GM06990 (cell line): ENCODE data around the gene JAKMIP2.
"Not testable (repeated sequence)": the region's sequence is repeated elsewhere in the genome, so short reads cannot be mapped to it uniquely, and the experiment has no call there.

Experiments
- DNase-seq: peaks from one replicate; pipeline ENCODE4 v3.0.0-alpha.2; 2011; ENCODE audit not compliant: insufficient read length; ENCODE audit errors: extremely low read depth
- H3K27me3 ChIP-seq: replicated peaks from 2 replicates; pipeline ENCODE4 v1.6.0; 2011; ENCODE audit warnings: low read length; ENCODE audit not compliant: control insufficient read depth, insufficient read depth
- H3K36me3 ChIP-seq: 2 replicates; pipeline ENCODE4 v1.5.1; 2011; ENCODE audit warnings: low read length; ENCODE audit not compliant: control insufficient read depth, insufficient read depth
- H3K4me3 ChIP-seq: replicated peaks from 2 replicates; pipeline ENCODE4 v1.5.1; 2011; ENCODE audit warnings: low read depth, mild to moderate bottlenecking, control low read depth, low read length
- TF ChIP-seq, protein P1 (sequence below): IDR thresholded peaks from 2 replicates; pipeline ENCODE4 v1.5.1; 2011; ENCODE audit warnings: low read length, control low read depth, mild to moderate bottlenecking, inconsistent platforms; ENCODE audit not compliant: insufficient read depth, poor library complexity, severe bottlenecking

Gene JAKMIP2

DNA sequence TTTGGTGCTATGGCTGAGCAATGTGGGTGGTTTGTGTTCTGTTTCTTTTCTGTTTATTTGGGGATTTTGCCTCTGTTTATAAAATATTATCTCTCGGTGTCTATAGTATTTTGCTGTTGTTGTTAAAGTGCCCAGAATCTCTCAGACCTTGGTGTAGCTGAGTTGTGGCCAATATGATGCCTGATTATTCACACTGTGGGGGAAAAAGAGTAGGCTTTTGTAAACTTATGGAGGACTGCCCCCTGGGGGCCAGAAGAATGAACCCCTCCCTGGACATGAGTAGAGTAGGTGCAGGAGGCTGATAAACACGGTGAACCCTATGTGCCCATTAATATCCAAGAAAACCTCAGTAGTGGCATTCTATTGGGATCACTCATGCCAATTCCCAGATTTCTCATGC, 223.7 kb downstream of the JAKMIP2 start:
- DNase-seq = no peak
- Histone ChIP-seq H3K27me3 (no peaks in the 10 kb centered on the region; the same call in none of the 2 replicates), H3K36me3 (no peaks in the 10 kb centered on the region), H3K4me3 (no peak overlapping the region)
- TF ChIP-seq, protein P1, sequence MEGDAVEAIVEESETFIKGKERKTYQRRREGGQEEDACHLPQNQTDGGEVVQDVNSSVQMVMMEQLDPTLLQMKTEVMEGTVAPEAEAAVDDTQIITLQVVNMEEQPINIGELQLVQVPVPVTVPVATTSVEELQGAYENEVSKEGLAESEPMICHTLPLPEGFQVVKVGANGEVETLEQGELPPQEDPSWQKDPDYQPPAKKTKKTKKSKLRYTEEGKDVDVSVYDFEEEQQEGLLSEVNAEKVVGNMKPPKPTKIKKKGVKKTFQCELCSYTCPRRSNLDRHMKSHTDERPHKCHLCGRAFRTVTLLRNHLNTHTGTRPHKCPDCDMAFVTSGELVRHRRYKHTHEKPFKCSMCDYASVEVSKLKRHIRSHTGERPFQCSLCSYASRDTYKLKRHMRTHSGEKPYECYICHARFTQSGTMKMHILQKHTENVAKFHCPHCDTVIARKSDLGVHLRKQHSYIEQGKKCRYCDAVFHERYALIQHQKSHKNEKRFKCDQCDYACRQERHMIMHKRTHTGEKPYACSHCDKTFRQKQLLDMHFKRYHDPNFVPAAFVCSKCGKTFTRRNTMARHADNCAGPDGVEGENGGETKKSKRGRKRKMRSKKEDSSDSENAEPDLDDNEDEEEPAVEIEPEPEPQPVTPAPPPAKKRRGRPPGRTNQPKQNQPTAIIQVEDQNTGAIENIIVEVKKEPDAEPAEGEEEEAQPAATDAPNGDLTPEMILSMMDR = peak; percentile 50

DNA sequence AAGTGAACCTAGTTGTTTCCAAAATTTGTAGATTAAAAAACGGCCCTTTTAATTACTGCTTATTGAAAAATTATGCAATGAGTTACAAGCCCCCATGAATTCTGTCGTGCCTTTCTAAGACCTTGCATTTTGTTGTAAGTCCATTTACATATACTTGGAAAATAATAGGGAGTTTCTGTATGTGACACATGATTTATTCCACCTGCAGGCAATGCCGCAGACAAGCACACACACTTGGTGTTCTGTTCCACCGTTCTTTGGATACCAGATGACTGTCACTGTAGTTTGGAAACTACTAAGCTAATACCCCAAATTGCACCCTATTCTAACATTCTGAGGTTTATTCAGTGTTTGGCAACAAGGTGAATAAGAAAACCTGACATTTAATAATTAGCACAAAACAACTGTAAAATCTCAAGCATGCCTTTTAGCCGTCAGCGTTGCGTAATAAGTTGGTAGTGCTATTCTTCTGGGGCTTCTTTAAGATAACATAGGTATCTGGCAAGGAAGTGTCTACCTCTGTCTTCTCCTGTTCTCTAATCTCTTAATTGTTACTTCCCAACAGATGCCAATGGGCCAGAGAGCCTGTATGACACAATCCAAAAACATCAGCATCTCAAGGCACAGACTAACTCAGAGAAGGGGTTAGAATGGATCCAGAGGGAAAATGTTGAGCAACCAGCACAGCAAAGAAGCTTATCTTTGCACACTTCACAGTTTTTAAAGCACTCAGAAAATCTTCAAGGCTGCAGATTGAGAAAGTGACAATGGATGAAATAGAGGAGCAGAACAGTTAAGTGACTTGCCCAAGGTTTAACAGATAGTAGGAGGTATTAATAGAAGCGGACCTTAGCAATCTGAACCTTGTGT, 224.4 kb downstream of the JAKMIP2 start:
- H3K36me3 ChIP-seq = no peaks in the 10 kb centered on the region
- H3K27me3 ChIP-seq = no peaks in the 10 kb centered on the region; the same call in none of the 2 replicates
- no peak overlapping the region for H3K4me3 ChIP-seq
- DNase-seq = no peak
- TF ChIP-seq, protein P1 = no peak

DNA sequence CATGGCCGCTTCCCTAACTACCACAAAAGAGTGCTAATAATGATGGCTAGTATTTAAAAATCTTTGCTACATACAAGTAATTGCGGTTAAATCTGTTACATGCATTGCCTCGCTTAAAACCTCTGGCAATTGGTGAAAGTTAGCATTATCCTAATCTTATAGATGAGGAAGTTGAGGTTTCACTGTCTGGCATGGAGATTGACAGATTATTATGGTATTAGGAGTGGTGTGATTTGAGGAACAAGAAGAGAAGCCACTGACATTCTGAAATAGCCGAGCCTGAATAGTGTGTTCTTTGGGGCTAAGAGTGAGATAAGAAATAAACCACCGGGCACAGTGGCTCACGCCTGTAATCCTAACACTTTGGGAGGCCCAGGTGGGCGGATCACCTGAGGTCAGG, 227.4 kb downstream of the JAKMIP2 start:
- H3K4me3 ChIP-seq = no peak overlapping the region
- TF ChIP-seq, protein P1 = no peak
- no peaks in the 10 kb centered on the region; the same call in 1 of the 2 replicates for H3K27me3 ChIP-seq
- no peak for DNase-seq
- no peaks in the 10 kb centered on the region for H3K36me3 ChIP-seq

- no peak for DNase-seq
- no peaks in the 10 kb centered on the region for H3K36me3 ChIP-seq
- no peak overlapping the region for H3K4me3 ChIP-seq
- no peaks in the 10 kb centered on the region; the same call in 1 of the 2 replicates for H3K27me3 ChIP-seq
- TF ChIP-seq, protein P1 = no peak
Observed at GRCh38 chr5:147554261-147554817, 228.2 kb downstream of the JAKMIP2 start.

DNA sequence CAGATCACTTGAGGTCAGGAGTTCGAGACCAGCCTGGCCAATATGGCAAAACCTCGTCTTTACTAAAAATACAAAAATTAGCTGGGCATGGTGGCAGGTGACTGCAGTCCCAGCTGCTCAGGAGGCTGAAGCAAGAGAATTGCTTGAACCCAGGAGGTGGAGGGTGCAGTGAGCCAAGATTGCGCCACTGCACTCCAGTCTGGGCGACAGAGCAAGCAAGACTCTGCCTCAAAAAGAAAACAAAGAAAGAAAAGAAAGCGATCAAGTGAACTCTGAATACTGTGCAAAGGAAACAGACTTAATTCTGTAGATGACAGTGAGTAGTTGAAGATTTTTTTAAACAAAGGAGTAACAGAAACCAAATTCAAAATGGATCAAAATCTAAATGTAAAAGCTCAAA, 228.7 kb downstream of the JAKMIP2 start:
- DNase-seq, H3K4me3 ChIP-seq, H3K27me3 ChIP-seq, H3K36me3 ChIP-seq: not testable (repeated sequence)

GRCh38 chr5:147552897-147553296, 229.6 kb downstream of the JAKMIP2 start:
- TF ChIP-seq, protein P1 = no peak
- Histone ChIP-seq H3K4me3 (no peak overlapping the region), H3K36me3 (no peaks in the 10 kb centered on the region), H3K27me3 (no peaks in the 10 kb centered on the region; the same call in 1 of the 2 replicates)
- no peak for DNase-seq
